Caki2 (cell line): ENCODE results near the gene TYSND1. TPM values are rescaled to one million over a fixed set of nuclear protein-coding genes. Genes with fewer than 3 reads are reported as not detected.
"Not testable (repeated sequence)": the region's sequence is repeated elsewhere in the genome, so short reads cannot be mapped to it uniquely, and the experiment has no call there.

Source experiments
- DNase-seq: peaks from one replicate; pipeline ENCODE4 v3.0.0-alpha.2; 2015; ENCODE audit warnings: low read depth
- in situ Hi-C: cut with HindIII; loops from 2 replicates; pipeline ENCODE4 v1.10.0; 2016; ENCODE audit warnings: low sequenced_read_pairs, low pct_unique_long_range_greater_than_20kb, mixed read lengths
- total RNA-seq: library from RNA; depleted of rRNA; stranded (reverse); fragments of >200 nt; shearing (Covaris generic); gene quantifications from 2 replicates; pipeline ENCODE4 v1.2.3, GENCODE V29; 2014; ENCODE audit warnings: low replicate concordance; rRNA removed

TYSND1 gene
- total RNA-seq, result 34.1 and 40.5 TPM in 2 replicates

- in situ Hi-C loops, result no loop called here
- DNase-seq, result peak; percentile 99
Observed at GRCh38 chr10:70146489-70147258, at the start of gene TYSND1. TYSND1 (minus strand) TSS chr10:70146700; CDS start chr10:70146586, 114 bp downstream.

- DNase-seq, result no peak
- in situ Hi-C loops, result no loop called here
Observed at GRCh38 chr10:70193391-70193844, 46.9 kb upstream of the TYSND1 start.

GRCh38 chr10:70192326-70192968 lies 45.9 kb upstream of the TYSND1 start:
- in situ Hi-C loops, result no loop called here
- DNase-seq, result no peak

- in situ Hi-C loops, result no loop called here
- DNase-seq, result no peak
Observed at GRCh38 chr10:70191972-70192305, 45.4 kb upstream of the TYSND1 start.

GRCh38 chr10:70191161-70191971 lies 44.9 kb upstream of the TYSND1 start:
- in situ Hi-C loops, result no loop called here
- no peak for DNase-seq

- in situ Hi-C loops, result no loop called here
- DNase-seq, result no peak
Observed at GRCh38 chr10:70190581-70190980, 44.1 kb upstream of the TYSND1 start.

- in situ Hi-C loops, result no loop called here
Observed at GRCh38 chr10:70190102-70190501, 43.6 kb upstream of the TYSND1 start.

GRCh38 chr10:70188768-70189167 lies 42.3 kb upstream of the TYSND1 start:
- in situ Hi-C loops, result no loop called here
- no peak for DNase-seq

More at GRCh38 chr10:70190102-70190501, 43.6 kb upstream of the TYSND1 start:
- DNase-seq, result no peak

GRCh38 chr10:70186571-70186970 lies 40.1 kb upstream of the TYSND1 start:
- DNase-seq, result no peak
- in situ Hi-C loops, result no loop called here

GRCh38 chr10:70186090-70186489 lies 39.6 kb upstream of the TYSND1 start:
- DNase-seq, result no peak
- in situ Hi-C loops, result no loop called here

- in situ Hi-C loops, result no loop called here
- no peak for DNase-seq
Observed at GRCh38 chr10:70183304-70183703, 36.8 kb upstream of the TYSND1 start.

GRCh38 chr10:70179209-70179608 lies 32.7 kb upstream of the TYSND1 start:
- in situ Hi-C loops, result not testable (repeated sequence)

GRCh38 chr10:70178139-70178725 lies 31.7 kb upstream of the TYSND1 start:
- no peak for DNase-seq
- in situ Hi-C loops, result no loop called here

More at GRCh38 chr10:70179209-70179608, 32.7 kb upstream of the TYSND1 start:
- not testable (repeated sequence) for DNase-seq

GRCh38 chr10:70176441-70176840 lies 29.9 kb upstream of the TYSND1 start:
- in situ Hi-C loops, result no loop called here

GRCh38 chr10:70175516-70175915 lies 29.0 kb upstream of the TYSND1 start:
- in situ Hi-C loops, result no loop called here
- DNase-seq, result no peak

More at GRCh38 chr10:70176441-70176840, 29.9 kb upstream of the TYSND1 start:
- no peak for DNase-seq

GRCh38 chr10:70174058-70174741 lies 27.7 kb upstream of the TYSND1 start:
- no peak for DNase-seq
- in situ Hi-C loops, result no loop called here

- in situ Hi-C loops, result no loop called here
- DNase-seq, result peak; percentile 21
Observed at GRCh38 chr10:70169649-70170364, 23.3 kb upstream of the TYSND1 start.
